NB4 (cell line): Measurements from ENCODE around the gene TMPRSS11D.

Experiments used
- DNase-seq: peaks from one replicate; pipeline ENCODE4 v3.0.0; 2010; ENCODE audit warnings: low read depth
- H3K4me3 ChIP-seq: one replicate; pipeline ENCODE4 v1.5.1; 2011; ENCODE audit warnings: mild to moderate bottlenecking, low read depth, low read length, moderate library complexity
- MYC ChIP-seq: IDR thresholded peaks from 2 replicates; pipeline ENCODE4 v1.6.1; 2011; ENCODE audit warnings: low read depth, low read length
- POLR2A ChIP-seq: IDR thresholded peaks from 2 replicates; pipeline ENCODE4 v1.6.1; 2011; ENCODE audit warnings: mild to moderate bottlenecking; ENCODE audit not compliant: insufficient read length; ENCODE audit errors: extremely low read depth
- TF ChIP-seq, protein P1 (sequence below): IDR thresholded peaks from 2 replicates; pipeline ENCODE4 v1.6.1; 2011; ENCODE audit warnings: low read depth, low read length
- TF ChIP-seq, protein P2 (sequence below): IDR thresholded peaks from one replicate; pipeline ENCODE4 v1.5.1; 2012; ENCODE audit warnings: low read depth, low read length

Gene TMPRSS11D

DNA sequence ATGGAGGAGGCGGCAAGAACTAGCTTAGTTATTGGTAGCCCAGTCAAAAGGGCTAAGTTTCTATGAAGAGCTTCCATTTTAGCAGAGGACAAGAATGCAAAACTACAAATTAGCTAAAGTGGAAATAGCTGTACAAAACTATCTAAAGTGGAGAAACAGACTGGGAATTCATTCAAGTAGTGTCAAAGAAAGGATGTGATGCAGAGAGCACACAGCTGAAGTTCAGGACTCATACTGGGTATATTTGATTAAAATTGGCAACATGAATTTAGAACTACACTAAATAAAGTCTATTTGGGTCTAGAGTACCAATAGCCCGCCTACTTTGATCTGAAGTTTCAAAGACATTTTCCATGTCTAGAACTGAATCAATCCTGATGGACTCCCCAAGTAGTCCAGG lies 96.5 kb downstream of the TMPRSS11D start:
- H3K4me3 ChIP-seq: no peak overlapping the region
- DNase-seq: no peak
- TF ChIP-seq, protein P1, sequence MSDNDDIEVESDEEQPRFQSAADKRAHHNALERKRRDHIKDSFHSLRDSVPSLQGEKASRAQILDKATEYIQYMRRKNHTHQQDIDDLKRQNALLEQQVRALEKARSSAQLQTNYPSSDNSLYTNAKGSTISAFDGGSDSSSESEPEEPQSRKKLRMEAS: no peak
- TF ChIP-seq, protein P2, sequence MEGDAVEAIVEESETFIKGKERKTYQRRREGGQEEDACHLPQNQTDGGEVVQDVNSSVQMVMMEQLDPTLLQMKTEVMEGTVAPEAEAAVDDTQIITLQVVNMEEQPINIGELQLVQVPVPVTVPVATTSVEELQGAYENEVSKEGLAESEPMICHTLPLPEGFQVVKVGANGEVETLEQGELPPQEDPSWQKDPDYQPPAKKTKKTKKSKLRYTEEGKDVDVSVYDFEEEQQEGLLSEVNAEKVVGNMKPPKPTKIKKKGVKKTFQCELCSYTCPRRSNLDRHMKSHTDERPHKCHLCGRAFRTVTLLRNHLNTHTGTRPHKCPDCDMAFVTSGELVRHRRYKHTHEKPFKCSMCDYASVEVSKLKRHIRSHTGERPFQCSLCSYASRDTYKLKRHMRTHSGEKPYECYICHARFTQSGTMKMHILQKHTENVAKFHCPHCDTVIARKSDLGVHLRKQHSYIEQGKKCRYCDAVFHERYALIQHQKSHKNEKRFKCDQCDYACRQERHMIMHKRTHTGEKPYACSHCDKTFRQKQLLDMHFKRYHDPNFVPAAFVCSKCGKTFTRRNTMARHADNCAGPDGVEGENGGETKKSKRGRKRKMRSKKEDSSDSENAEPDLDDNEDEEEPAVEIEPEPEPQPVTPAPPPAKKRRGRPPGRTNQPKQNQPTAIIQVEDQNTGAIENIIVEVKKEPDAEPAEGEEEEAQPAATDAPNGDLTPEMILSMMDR: no peak
- TF ChIP-seq POLR2A (no peak), MYC (no peak)

DNA sequence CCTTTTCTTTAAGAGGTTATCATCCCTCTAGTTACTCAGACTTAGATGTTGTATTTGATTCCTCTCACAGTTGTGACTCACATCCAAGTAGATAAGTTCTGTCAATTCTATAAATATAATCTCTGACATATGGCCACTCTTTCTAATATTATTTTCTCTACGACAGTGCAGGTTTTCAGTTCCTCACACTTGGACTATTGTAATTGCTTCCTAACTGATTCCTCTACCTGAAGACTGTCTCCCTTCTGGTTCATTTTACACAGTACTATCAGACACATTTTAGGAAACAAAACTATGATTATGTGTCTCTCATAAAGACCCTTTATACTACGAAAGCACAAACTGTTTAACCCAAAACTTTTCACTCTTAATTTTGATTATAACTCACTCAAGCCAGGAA lies 98.3 kb downstream of the TMPRSS11D start:
- no peak for DNase-seq
- TF ChIP-seq, protein P2: no peak
- TF ChIP-seq POLR2A (no peak), MYC (no peak)
- TF ChIP-seq, protein P1: no peak
- no peak overlapping the region for H3K4me3 ChIP-seq

DNA sequence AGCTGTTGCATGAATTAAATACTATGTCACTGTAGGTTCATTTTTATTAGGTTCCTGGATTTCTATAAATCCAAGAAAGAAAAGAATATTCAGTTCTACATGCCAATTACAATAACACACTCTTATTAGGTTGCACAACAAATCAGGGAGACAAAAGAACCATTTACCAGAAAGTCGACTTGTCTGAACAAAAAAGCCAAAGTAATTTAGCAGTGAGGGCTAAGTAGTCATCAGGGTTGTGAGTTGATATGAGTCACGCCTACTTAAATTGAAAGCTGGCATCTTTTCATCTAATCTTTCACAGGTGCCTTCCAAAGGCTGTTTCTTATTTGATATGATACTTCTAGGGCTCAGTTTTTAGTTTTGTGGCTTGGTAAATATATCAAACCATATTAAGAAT lies 104.2 kb downstream of the TMPRSS11D start:
- no peak for DNase-seq
- H3K4me3 ChIP-seq: no peak overlapping the region
- TF ChIP-seq, protein P1: no peak
- TF ChIP-seq POLR2A (no peak), MYC (no peak)
- TF ChIP-seq, protein P2: no peak

DNA sequence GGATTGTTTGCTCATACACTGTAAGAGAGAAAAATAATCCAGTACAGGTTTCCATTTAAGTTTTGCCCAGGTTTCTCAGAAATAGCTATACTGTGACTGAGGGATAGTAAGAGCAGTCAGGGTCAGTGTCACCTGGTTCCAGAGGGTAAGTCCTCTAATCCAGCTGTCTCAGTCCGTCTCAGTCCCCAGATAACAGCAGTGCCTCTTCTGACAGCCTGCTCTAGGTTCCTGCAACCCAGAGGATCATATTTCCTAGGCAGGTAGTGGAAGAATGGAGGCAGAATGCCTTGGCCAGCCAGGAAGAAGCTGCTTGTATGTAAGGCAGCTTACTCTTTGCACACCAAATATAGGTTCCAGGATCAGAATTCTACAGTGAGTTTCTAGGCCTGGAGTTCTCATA lies 107.1 kb downstream of the TMPRSS11D start:
- TF ChIP-seq, protein P2: no peak
- no peak for TF ChIP-seq MYC
- TF ChIP-seq, protein P1: no peak
- no peak for TF ChIP-seq POLR2A
- no peak for DNase-seq
- H3K4me3 ChIP-seq: no peak overlapping the region
